Gastroesophageal sphincter (tissue), 3 donors: ENCODE data around the gene DHX34.

Source experiments
- CTCF ChIP-seq, 4 experiments: fragments of 200-600 bp in 2 of 4; fragments of 450-650 bp in 2 of 4; sonication (generic) in 1 of 4; IDR thresholded peaks; one replicate each; pipeline ENCODE4 v1.5.1; 2017 to 2019; ENCODE audit warnings: antibody characterized with exemption in 4 of 4, mild to moderate bottlenecking in 2 of 4, moderate library complexity in 2 of 4
- POLR2A ChIP-seq, 2 donors: fragments of 450-650 bp; IDR thresholded peaks; one replicate each; pipeline ENCODE4 v1.6.1; 2017; ENCODE audit warnings: antibody characterized with exemption in 2 of 2, mild to moderate bottlenecking in 2 of 2, moderate library complexity in 1 of 2
- POLR2AphosphoS5 ChIP-seq: sonication (generic); formaldehyde crosslinking; IDR thresholded peaks from one replicate; pipeline ENCODE4 v1.6.1; 2017; ENCODE audit warnings: antibody characterized with exemption

- TF ChIP-seq CTCF (IDR thresholded peaks at IDR 0.05) (peak; percentile 77 to 97 (median 85)), POLR2A (IDR thresholded peaks at IDR 0.05) (no peak), POLR2AphosphoS5 (peak; percentile 51)
Observed at GRCh38 chr19:47305309-47305751, 43.8 kb upstream of the DHX34 start.
